HG03066 (cell line): Measurements from ENCODE around the gene MLIP.
"Not testable (repeated sequence)": the region's sequence is repeated elsewhere in the genome, so short reads cannot be mapped to it uniquely, and the experiment has no call there.

Experiments
- ATAC-seq: cut with Tn5 transposase; IDR thresholded peaks from one replicate; pipeline ENCODE4 v1.9.1; 2021; ENCODE audit warnings: low read depth; ENCODE audit not compliant: unreplicated experiment

Gene MLIP

DNA sequence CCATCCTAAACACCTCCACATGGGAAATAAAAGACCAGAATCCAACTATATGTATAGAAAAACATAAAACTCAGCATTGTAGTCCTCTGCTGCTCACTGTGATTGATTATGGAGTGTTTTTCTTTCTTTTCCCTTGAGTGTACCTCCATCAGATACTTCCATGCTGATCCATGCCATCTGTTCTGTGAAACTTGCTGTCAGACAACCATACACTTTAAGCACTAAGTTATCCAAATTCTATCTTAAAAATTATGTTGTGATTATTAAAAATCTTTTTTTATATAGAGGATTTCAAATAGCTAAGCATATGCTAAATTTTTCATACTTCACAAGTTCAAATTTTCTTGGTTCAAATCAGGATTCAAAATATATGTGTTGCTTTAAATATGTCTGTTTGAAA lies 105.1 kb downstream of the MLIP start:
- ATAC-seq, result no peak

GRCh38 chr6:54217018-54217417 lies 105.8 kb downstream of the MLIP start:
- no peak for ATAC-seq

GRCh38 chr6:54222217-54222616 lies 111.0 kb downstream of the MLIP start:
- ATAC-seq, result no peak

DNA sequence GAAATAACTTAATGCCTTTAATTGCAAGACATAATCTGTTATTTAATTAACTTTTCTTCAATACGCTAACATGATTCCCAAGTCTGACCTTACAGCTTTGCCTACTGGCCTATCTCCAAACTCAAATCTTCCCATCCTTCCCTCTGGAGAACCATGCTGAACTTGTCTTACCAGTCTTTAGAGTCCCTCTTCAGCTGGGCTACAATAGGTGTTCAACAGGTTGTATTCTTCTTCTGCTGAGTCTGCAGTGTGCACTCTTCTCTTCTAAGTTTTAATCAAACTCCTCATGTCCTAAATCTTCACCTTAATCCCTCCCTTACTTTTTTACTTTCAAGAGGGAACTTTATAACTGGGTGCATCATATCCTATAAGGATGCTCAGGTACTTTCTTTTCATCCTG lies 121.5 kb downstream of the MLIP start:
- ATAC-seq, result no peak

- ATAC-seq, result no peak
Measured at GRCh38 chr6:54234539-54234938, 123.3 kb downstream of the MLIP start.

GRCh38 chr6:54236984-54237383 lies 125.7 kb downstream of the MLIP start:
- no peak for ATAC-seq

DNA sequence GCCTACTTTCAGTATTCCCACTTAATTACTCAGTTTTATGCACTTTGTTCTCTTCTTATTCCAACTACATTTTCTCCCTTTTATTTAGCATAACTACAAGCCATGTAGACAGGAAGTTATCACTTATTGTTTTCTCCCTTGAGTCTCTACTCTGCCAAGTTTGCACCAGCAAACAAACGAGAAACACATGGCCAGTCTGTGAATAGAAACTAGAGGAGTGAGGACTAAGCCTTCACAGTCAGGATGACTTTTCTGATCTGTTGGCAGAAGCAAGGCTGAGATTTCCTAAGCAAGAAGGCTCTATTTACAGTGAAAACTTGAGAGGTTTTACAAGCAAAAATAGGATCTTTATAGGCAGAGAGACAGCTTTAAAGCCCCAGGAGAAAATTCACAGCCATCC lies 127.2 kb downstream of the MLIP start:
- ATAC-seq, result no peak

DNA sequence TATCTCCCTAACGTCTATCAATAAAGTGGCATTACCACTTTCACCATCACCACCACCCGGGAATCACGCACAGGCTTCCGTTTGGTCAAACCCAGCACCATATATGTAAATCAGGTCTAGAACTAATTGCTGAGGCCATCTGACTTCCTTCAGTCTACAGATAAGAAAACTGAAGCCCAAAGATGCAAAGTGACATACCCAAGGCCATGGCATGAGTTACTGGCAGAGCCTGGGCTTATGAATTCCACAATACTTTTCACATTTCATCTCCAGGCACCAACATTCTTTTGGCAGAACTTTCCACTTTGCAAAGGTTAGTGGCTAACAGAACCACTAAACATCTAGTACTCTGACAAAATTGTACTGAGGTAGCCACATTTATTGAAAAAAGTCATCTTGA lies 132.5 kb downstream of the MLIP start:
- ATAC-seq, result no peak

- no peak for ATAC-seq
Measured at GRCh38 chr6:54244430-54244829, 133.2 kb downstream of the MLIP start.

GRCh38 chr6:54245265-54245664 lies 134.0 kb downstream of the MLIP start:
- no peak for ATAC-seq

- no peak for ATAC-seq
Measured at GRCh38 chr6:54248319-54248718, 137.1 kb downstream of the MLIP start.

DNA sequence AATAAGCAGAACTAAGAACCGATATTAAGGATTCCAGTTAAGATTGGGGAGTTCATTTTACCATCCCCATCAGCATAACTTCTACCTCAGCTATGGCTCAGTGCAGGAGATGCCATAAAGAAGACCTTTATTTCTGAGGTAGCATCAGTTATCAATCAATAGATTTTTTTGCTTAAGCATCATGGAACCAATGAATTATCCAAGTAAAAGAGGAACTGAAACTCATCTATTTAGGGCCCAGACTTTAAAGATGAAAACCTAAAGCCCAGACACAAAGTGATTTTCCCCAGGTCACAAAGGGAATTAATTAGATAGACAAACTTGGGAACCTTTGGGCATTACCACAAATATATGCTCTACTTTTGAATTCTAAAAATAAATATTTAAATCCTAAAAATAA lies 137.8 kb downstream of the MLIP start:
- no peak for ATAC-seq

DNA sequence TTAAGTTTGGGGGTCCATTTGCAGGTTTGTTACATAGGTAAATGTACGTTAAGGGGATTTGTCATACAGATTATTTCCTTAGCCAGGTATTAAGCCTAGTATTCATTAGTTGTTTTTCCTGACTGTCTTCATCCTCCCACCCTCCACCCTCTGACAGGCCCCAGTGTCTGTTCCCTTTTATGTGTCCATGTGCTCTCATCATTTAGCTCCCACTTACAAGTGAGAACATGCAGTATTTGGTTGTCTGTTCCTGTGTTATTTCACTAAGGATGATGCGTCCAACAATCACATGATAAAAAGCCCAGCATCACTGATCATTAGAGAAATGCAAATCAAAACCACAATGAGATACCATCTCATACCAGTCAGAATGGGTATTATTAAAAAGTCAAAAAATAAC lies 138.6 kb downstream of the MLIP start:
- not testable (repeated sequence) for ATAC-seq

DNA sequence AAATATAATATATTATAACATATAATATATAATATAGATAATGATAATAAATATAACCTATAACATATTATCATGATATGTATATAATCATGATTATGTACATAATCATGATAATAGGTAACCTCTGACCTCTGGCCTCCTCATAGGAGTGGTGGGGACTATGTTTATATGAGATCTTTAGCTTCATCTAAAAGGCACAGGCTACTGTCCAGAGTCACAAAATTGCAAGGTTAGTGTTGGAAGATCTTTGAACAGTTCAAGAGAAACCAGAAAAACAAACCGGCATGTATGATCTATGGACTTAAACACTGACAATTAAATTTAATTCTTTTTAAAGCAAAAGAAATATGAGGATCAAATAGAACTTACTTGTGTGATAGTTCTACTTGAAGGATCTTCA lies 141.3 kb downstream of the MLIP start:
- no peak for ATAC-seq

- ATAC-seq, result no peak
Measured at GRCh38 chr6:54252916-54253315, 141.7 kb downstream of the MLIP start.

DNA sequence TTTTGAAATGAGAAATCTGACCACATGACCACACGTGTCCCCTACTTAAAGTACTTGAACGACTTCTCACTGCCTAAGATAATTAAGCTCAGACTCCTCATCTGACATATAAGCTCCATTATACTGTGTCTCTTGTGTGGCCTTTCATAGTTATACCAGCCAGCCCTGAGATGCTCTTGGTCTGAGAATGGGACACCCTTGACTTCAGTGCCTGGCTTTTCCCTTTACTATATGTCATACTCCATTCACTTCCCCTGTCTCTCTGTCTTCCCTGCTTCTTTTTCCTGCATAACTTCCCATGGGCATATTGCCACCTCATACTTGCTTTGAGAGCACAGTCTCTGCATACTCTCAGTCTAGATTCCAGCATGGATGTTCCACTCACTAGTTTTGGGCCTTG lies 143.6 kb downstream of the MLIP start:
- ATAC-seq, result no peak

DNA sequence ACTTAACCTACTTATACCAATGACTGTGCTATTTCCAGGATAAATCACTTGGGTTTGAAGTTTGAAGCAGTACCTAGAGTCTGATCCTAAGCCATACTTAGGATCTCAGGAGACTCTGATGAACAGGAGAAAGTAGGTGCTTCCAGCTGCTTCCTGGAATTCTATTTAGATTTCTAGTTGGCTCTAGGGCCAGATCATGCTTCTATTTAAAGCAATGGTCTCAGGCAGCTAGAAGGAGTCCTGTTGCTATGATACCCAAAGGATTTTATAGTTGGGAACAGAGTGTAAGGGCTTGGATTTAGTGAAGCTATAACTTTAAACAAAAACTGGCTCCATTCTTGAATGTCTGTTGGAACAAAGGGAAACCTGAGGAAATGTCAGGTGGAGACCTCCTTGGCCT lies 144.6 kb downstream of the MLIP start:
- no peak for ATAC-seq

DNA sequence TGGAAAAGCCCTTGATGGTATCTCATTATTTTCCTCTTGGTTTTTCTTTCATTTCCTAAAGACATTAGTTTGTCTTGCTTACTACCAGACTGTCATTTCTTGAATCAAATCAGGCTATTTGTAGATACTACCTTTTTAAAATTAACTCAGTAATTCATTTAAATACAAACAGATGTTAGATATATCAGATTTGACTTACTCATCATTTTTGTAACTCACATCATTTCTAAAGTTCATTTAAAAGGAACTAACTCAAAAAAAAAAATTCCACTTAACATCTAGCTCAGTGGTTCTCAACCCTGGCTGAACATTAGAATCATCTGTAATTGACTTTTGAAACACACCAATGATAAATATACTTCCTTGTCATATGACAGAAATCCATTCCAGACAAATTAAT lies 148.8 kb downstream of the MLIP start:
- no peak for ATAC-seq

- ATAC-seq, result no peak
Measured at GRCh38 chr6:54262499-54262898, 151.3 kb downstream of the MLIP start.

DNA sequence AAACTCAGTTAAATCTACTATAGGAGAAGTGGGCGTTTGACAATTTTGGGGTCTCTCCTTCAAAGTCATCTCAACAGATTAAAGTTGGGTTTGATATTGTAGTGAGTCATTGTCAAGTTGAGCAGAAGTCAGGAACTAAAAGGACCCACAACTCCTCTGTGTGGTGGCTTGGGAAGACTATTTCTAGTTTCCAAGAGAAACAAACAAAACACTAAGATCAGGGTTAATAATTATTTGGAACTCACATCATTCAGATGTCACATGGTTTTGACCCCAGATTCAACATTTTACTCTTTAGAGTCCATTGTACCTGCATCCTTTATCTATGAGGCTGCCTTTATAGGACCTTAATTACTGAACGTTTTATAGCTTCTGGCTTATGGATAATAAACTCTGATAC lies 151.7 kb downstream of the MLIP start:
- no peak for ATAC-seq

GRCh38 chr6:54264581-54265272 lies 153.5 kb downstream of the MLIP start:
- no peak for ATAC-seq

GRCh38 chr6:54266400-54266923 lies 155.2 kb downstream of the MLIP start:
- no peak for ATAC-seq

- ATAC-seq, result no peak
Measured at GRCh38 chr6:54267798-54268197, 156.6 kb downstream of the MLIP start.
